ENCODE measurements around the gene PCAT6. TPM values are rescaled to one million over a fixed set of nuclear protein-coding genes. Genes with fewer than 3 reads are reported as not detected.
A peak's percentile ranks its signal among the peaks of the same experiment; 100 is the strongest.

Gene PCAT6
- 1 to 10 TPM in 2 of 4 donors, under 1 TPM in 2; 0.57 to 1.2 (median 1.1) TPM for total RNA-seq

DNA sequence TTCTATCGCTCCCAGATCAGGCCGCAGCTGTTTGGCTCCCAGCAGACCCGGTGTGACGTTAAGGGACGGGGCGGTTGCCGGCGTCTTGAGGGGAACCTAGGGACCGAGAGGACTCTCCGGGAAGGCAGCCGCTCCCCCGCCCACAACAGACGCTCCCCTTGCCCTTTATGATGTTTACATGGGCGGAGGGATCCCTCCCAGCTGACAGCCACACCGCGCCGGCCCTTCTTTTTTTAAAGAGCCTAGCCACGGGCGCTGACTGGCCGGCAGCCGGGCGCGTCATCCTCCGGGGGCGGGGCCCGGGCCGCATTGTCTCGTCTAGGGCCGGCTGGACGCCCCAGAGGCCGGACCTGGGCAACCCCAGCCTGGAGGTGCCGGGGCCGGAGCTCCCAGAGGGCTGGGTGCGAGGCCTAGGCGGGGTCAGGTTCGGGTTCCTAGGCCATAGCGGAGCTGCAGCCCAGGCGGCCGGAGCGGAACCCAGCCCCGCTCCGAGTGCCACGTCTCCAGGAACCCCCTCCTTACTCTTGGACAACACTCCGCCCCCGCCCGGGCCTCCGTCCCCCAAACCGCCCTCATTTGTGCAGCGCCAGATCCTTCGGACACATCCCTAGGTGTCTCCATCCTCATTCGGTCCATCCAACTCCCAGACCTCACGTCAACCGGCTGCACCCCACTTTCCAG lies at the start of gene PCAT6:
TSS of gene PCAT6 (plus strand) at position 340 of the 681 bp plus-strand sequence.
- DNase-seq, result peak; percentile 84
- 0% methylated on average over 15 to 20 of the region's 53 CpGs for WGBS, 2 donors
- intact Hi-C loops (cut with DNase I), result no loop called here

DNA sequence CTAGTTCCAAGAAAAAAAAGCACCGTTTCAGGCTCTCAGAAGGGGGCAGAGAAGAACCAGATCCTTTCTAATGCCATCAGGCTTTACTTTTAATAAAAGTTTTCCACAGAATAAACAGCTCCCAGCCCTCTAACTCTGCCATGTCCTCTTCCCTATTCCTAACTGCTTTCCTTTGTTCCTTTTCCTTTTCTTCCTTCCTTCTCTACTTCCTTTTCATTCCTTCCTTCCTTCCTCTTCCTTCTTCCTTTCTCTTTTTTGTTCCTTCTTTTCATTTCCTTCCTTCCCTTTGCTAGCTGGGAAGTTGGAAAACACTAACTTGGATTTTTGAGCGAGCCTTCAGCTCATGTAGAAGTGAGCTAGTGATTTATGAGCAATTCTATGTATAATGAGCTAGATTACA lies 48.7 kb upstream of the PCAT6 start:
- Histone ChIP-seq H3K27ac (no peak overlapping the region), H3K9me3 (no peaks in the 10 kb centered on the region), H3K4me3 (no peak overlapping the region), H3K4me1 (no peaks in the 10 kb centered on the region), H3K27me3 (no peaks in the 10 kb centered on the region), H3K36me3 (peaks cover 11 to 100% (median 12%) of the 10 kb centered on the region in 3 donors)
- WGBS, 2 donors, result 38 to 56% methylated on average over 2 of the region's 2 CpGs
- no peak for TF ChIP-seq POLR2A (IDR thresholded peaks at IDR 0.05)
- no peak for DNase-seq
- intact Hi-C loops (cut with DNase I), result no loop called here

More for the DNA sequence above, at the start of gene PCAT6:
- H3K4me3 ChIP-seq, result peak within 1 kb of the TSS; percentile 47 to 90 (median 72)
- no peaks in the 10 kb centered on the region for H3K36me3 ChIP-seq
- no peaks in the 10 kb centered on the region for H3K9me3 ChIP-seq
- peaks cover 16 to 76% (median 24%) of the 10 kb centered on the region in 3 donors for H3K4me1 ChIP-seq
- TF ChIP-seq, protein P1, sequence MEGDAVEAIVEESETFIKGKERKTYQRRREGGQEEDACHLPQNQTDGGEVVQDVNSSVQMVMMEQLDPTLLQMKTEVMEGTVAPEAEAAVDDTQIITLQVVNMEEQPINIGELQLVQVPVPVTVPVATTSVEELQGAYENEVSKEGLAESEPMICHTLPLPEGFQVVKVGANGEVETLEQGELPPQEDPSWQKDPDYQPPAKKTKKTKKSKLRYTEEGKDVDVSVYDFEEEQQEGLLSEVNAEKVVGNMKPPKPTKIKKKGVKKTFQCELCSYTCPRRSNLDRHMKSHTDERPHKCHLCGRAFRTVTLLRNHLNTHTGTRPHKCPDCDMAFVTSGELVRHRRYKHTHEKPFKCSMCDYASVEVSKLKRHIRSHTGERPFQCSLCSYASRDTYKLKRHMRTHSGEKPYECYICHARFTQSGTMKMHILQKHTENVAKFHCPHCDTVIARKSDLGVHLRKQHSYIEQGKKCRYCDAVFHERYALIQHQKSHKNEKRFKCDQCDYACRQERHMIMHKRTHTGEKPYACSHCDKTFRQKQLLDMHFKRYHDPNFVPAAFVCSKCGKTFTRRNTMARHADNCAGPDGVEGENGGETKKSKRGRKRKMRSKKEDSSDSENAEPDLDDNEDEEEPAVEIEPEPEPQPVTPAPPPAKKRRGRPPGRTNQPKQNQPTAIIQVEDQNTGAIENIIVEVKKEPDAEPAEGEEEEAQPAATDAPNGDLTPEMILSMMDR (IDR thresholded peaks at IDR 0.05), result no peak
- TF ChIP-seq POLR2A (IDR thresholded peaks at IDR 0.05), result peak in 3 of 4 donors; percentile 71 to 83 (median 83)
- H3K27me3 ChIP-seq, result no peaks in the 10 kb centered on the region
- H3K27ac ChIP-seq, result peak within 1 kb of the TSS; percentile 78 to 92 (median 91)

DNA sequence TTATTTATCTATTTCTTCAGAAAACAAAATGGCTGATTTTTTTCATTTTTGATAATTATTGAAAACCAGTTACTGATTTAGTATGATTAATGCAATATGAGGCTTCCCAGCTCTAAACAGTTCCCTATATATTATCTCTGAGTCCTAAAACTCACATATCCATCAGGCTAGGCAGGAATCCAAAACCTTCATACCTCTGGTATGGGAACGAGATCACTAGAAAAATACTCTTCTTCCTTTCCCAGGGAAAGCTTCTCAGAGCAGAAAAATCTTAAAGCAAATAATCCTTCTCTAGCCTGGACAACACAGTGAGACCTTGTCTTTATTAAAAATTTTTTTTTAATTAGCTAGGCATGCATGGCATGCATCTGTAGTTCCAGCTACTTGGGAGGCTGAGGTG lies 45.0 kb upstream of the PCAT6 start:
- Histone ChIP-seq H3K27me3 (no peaks in the 10 kb centered on the region), H3K36me3 (peaks cover 4 to 100% (median 9%) of the 10 kb centered on the region in 3 donors), H3K4me1 (no peaks in the 10 kb centered on the region), H3K4me3 (no peak overlapping the region), H3K27ac (no peak overlapping the region), H3K9me3 (no peaks in the 10 kb centered on the region)
- TF ChIP-seq, protein P1 (IDR thresholded peaks at IDR 0.05), result no peak
- TF ChIP-seq POLR2A (IDR thresholded peaks at IDR 0.05), result no peak
- DNase-seq, result no peak
- intact Hi-C loops (cut with DNase I), result no loop called here
- 73 to 89% methylated on average over 1 of the region's 1 CpG for WGBS, 2 donors

DNA sequence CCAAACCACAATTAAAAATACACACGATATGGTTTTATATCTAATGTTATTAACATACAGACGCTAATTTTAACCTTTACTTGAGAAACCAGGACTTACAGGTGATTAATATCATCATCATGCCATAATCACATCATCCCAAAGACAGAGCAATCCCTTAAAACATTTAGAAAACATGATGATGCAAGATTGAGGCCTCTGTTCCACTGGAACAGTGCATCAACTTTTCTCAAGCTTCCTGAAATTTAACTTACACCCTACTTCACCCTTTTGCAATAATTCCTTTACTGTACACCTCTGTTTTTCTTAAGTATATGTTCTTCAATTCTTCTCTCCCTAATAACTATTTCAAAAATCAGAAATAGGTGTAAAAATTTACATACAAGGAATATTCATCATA lies 40.6 kb upstream of the PCAT6 start:
- WGBS, 2 donors, result 84 to 93% methylated on average over 2 of the region's 2 CpGs
- H3K27me3 ChIP-seq, result no peaks in the 10 kb centered on the region
- no peak for TF ChIP-seq POLR2A (IDR thresholded peaks at IDR 0.05)
- TF ChIP-seq, protein P1 (IDR thresholded peaks at IDR 0.05), result no peak
- intact Hi-C loops (cut with DNase I), result no loop called here
- no peaks in the 10 kb centered on the region for H3K9me3 ChIP-seq
- no peak overlapping the region for H3K4me3 ChIP-seq
- H3K36me3 ChIP-seq, result peaks cover 8 to 100% (median 39%) of the 10 kb centered on the region in 3 donors
- H3K27ac ChIP-seq, result no peak overlapping the region
- no peaks in the 10 kb centered on the region for H3K4me1 ChIP-seq
- DNase-seq, result no peak

DNA sequence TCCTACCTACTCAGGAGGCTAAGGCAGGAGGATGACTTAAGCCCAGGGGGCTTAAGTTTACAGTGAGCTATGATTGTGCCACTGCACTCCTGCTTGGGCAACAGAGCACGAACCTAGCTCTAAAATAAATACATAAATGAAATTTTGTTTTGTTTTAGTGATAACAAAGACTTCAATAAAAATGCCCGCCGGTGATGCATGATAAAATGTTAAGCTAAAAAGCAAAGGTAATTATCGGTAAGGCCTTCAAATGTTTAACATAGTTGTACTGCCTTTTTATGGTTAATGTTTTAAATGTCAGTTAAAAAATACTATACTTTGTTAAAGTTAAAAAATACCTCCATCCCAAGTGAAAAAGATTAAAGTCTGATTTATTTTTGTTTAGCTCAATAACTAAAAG lies 29.6 kb upstream of the PCAT6 start:
- Histone ChIP-seq H3K4me3 (no peak overlapping the region), H3K36me3 (peaks cover 0 to 8% (median 5%) of the 10 kb centered on the region in 3 donors), H3K27ac (no peak overlapping the region), H3K4me1 (peaks cover 0 to 13% (median 0%) of the 10 kb centered on the region in 3 donors), H3K9me3 (no peaks in the 10 kb centered on the region), H3K27me3 (no peaks in the 10 kb centered on the region)
- WGBS, 2 donors, result 69 to 89% methylated on average over 4 of the region's 4 CpGs
- no peak for TF ChIP-seq POLR2A (IDR thresholded peaks at IDR 0.05)
- TF ChIP-seq, protein P1 (IDR thresholded peaks at IDR 0.05), result no peak
- no peak for DNase-seq
- intact Hi-C loops (cut with DNase I), result no loop called here
